LNCaP clone FGC (cell line): ENCODE results near the gene ELFN2.

Experiments used
- DNase-seq: peaks from one replicate; pipeline ENCODE4 v3.0.0-alpha.2; 2011; ENCODE audit warnings: low read depth
- H3K4me3 ChIP-seq: 2 replicates; pipeline ENCODE4 v1.5.1; 2011; ENCODE audit warnings: mild to moderate bottlenecking, low read depth, low read length, control low read depth
- CTCF ChIP-seq: IDR thresholded peaks from 2 replicates; pipeline ENCODE4 v1.5.1; 2012; ENCODE audit warnings: mild to moderate bottlenecking; ENCODE audit not compliant: control insufficient read depth, insufficient read depth; ENCODE audit errors: extremely low read depth

The ELFN2 gene

GRCh38 chr22:37394341-37394740 lies 32.9 kb downstream of the ELFN2 start:
- TF ChIP-seq CTCF: no peak
- no peak overlapping the region for H3K4me3 ChIP-seq
- no peak for DNase-seq

DNA sequence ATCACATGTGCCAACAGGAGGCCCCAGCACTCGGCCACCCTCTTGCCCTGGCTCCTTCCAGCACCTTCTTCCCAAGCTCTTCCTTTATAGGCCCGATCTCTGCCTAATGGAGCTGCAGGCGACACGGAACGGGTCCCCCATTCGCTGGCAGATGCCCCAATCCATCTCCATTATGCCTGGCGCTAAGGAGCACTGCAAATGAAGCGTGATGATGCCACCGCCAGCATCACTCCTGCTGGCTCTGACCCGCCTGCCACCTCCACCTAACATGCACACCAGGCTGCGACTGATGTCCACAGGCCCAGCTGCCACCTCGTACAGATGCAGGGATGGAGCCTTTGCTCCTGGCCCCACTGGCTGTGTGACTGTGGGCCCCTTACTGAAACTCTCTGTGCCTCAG lies 33.5 kb downstream of the ELFN2 start:
- DNase-seq: no peak
- no peak overlapping the region for H3K4me3 ChIP-seq
- TF ChIP-seq CTCF: no peak

- DNase-seq: no peak
- H3K4me3 ChIP-seq: no peak overlapping the region
- no peak for TF ChIP-seq CTCF
Observed at GRCh38 chr22:37392721-37393328, 34.5 kb downstream of the ELFN2 start.

DNA sequence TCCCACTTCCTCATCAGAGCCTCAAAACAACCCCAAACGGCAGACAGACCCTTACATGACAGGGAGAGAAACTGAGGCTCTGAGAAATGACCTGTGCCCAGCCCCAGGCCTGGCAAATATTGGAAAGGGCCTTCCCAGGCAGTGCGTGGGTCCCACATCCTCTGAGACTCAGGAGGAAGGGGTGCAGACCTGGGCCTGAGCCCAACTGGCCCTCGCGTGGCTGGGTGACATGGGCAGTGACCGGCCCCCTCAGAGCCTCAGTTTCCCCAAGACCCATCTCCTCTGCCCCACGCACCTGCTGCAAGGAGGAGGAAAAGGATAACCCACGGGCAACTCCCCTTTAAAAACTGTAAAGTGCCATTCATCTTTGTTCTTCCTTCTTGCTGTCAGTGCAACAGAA lies 35.6 kb downstream of the ELFN2 start:
- TF ChIP-seq CTCF: no peak

GRCh38 chr22:37390075-37390474 lies 37.2 kb downstream of the ELFN2 start:
- no peak for TF ChIP-seq CTCF

More for the DNA sequence above, 35.6 kb downstream of the ELFN2 start:
- DNase-seq: no peak
- H3K4me3 ChIP-seq: no peak overlapping the region

GRCh38 chr22:37388538-37388937 lies 38.7 kb downstream of the ELFN2 start:
- DNase-seq: no peak
- no peak for TF ChIP-seq CTCF
- no peak overlapping the region for H3K4me3 ChIP-seq

More at GRCh38 chr22:37390075-37390474, 37.2 kb downstream of the ELFN2 start:
- DNase-seq: no peak
- no peak overlapping the region for H3K4me3 ChIP-seq

DNA sequence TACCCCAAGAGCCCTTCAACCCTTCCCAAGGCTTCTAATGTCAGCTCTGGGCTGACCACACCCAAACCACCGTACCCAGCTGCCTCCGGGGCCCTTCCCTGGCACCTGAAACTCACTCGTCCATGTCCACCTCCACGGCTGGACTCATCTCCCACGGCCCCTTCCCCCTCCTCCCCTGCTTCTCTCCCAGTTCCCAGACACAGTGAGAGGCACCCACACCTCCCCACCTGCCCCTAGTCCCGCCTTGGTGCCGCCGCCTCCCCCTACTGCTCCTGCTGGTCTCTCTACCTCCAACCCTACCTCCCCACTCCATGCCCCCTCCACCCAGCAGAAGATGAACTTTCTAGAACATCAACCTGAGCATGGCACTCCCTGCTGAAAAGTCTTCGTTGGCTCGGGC lies 39.5 kb downstream of the ELFN2 start:
- TF ChIP-seq CTCF: no peak
- H3K4me3 ChIP-seq: no peak overlapping the region
- DNase-seq: no peak
